ENCODE measurements around the gene AKR1E2.

AKR1E2 gene

GRCh38 chr10:4825868-4826791 lies at the start of gene AKR1E2:
TSS of gene AKR1E2 (plus strand) at chr10:4826207. CDS start at chr10:4826325, 118 bp downstream.
- DNase-seq (ENCODE audit: low read depth, low spot score), result peak; percentile 69

- DNase-seq (ENCODE audit: low read depth, low spot score), result no peak
Observed at GRCh38 chr10:4776234-4776638, 49.8 kb upstream of the AKR1E2 start.

GRCh38 chr10:4778761-4779160 lies 47.2 kb upstream of the AKR1E2 start:
- no peak for DNase-seq (ENCODE audit: low read depth, low spot score)

- DNase-seq (ENCODE audit: low read depth, low spot score), result no peak
Observed at GRCh38 chr10:4780091-4780490, 45.9 kb upstream of the AKR1E2 start.

GRCh38 chr10:4780782-4781181 lies 45.2 kb upstream of the AKR1E2 start:
- DNase-seq (ENCODE audit: low read depth, low spot score), result no peak

GRCh38 chr10:4781955-4782354 lies 44.1 kb upstream of the AKR1E2 start:
- no peak for DNase-seq (ENCODE audit: low read depth, low spot score)

GRCh38 chr10:4784667-4785333 lies 41.2 kb upstream of the AKR1E2 start:
- DNase-seq (ENCODE audit: low read depth, low spot score), result no peak

- no peak for DNase-seq (ENCODE audit: low read depth, low spot score)
Observed at GRCh38 chr10:4786043-4786839, 39.8 kb upstream of the AKR1E2 start.

GRCh38 chr10:4790045-4790444 lies 36.0 kb upstream of the AKR1E2 start:
- no peak for DNase-seq (ENCODE audit: low read depth, low spot score)

GRCh38 chr10:4790922-4791321 lies 35.1 kb upstream of the AKR1E2 start:
- no peak for DNase-seq (ENCODE audit: low read depth, low spot score)

- DNase-seq (ENCODE audit: low read depth, low spot score), result no peak
Observed at GRCh38 chr10:4792381-4792780, 33.6 kb upstream of the AKR1E2 start.

- no peak for DNase-seq (ENCODE audit: low read depth, low spot score)
Observed at GRCh38 chr10:4801405-4801804, 24.6 kb upstream of the AKR1E2 start.

- no peak for DNase-seq (ENCODE audit: low read depth, low spot score)
Observed at GRCh38 chr10:4802711-4803487, 23.1 kb upstream of the AKR1E2 start.

- DNase-seq (ENCODE audit: low read depth, low spot score), result no peak
Observed at GRCh38 chr10:4803822-4804221, 22.2 kb upstream of the AKR1E2 start.

- no peak for DNase-seq (ENCODE audit: low read depth, low spot score)
Observed at GRCh38 chr10:4804465-4804864, 21.5 kb upstream of the AKR1E2 start.

- no peak for DNase-seq (ENCODE audit: low read depth, low spot score)
Observed at GRCh38 chr10:4806534-4806933, 19.5 kb upstream of the AKR1E2 start.

- DNase-seq (ENCODE audit: low read depth, low spot score), result no peak
Observed at GRCh38 chr10:4807761-4808507, 18.1 kb upstream of the AKR1E2 start.

GRCh38 chr10:4809156-4809555 lies 16.9 kb upstream of the AKR1E2 start:
- DNase-seq (ENCODE audit: low read depth, low spot score), result no peak

GRCh38 chr10:4810092-4810491 lies 15.9 kb upstream of the AKR1E2 start:
- no peak for DNase-seq (ENCODE audit: low read depth, low spot score)

- no peak for DNase-seq (ENCODE audit: low read depth, low spot score)
Observed at GRCh38 chr10:4812046-4812445, 14.0 kb upstream of the AKR1E2 start.

GRCh38 chr10:4813023-4813422 lies 13.0 kb upstream of the AKR1E2 start:
- peak; percentile 15 for DNase-seq (ENCODE audit: low read depth, low spot score)
